GM12878 (cell line): ENCODE data around the gene TBC1D8. TPM values are rescaled to one million over a fixed set of nuclear protein-coding genes. Genes with fewer than 3 reads are reported as not detected.

Experiments used
- ATAC-seq: fragments of 200-7000 bp; cut with Tn5 transposase; 3 replicates; pipeline ENCODE4 v1.9.1; 2020; ENCODE audit warnings: mild to moderate bottlenecking, moderate library complexity
- BruUV-seq: library from RNA; stranded (reverse); fragments of 400-500 nt; replicated peaks from 2 replicates; lab custom pipeline; 2021; lab: Mats Ljungman, UMichigan
- CTCF ChIA-PET: fragments of 300-600 bp; sonication (Branson Sonifier 250); formaldehyde crosslinking; extraction: SDS; loops from one replicate; lab custom pipeline; 2021; ENCODE audit warnings: inconsistent platforms; lab: Yijun Ruan, JAX
- POLR2A ChIA-PET: fragments of 350-600 bp; formaldehyde crosslinking; extraction: SDS; loops from one replicate; lab custom pipeline; 2021; ENCODE audit warnings: inconsistent platforms; lab: Charles Lee
- RAD21 ChIA-PET: fragments of 300-600 bp; sonication (Branson Sonifier 250); formaldehyde crosslinking; loops from one replicate; lab custom pipeline; 2023; ENCODE audit warnings: antibody characterized with exemption; ENCODE audit not compliant: unreplicated experiment; lab: Charles Lee
- SMC1A ChIA-PET: fragments of 300-600 bp; sonication (Branson Sonifier 250); formaldehyde crosslinking; loops from one replicate; lab custom pipeline; 2023; ENCODE audit not compliant: unreplicated experiment, uncharacterized antibody; lab: Charles Lee
- DNase-seq: peaks from one replicate; pipeline ENCODE4 v3.0.0-alpha.2; 2011; ENCODE audit warnings: low read depth, low spot score
- FAIRE-seq: peaks from 3 replicates; lab custom pipeline; 2011; peaks lifted over from hg19 to GRCh38; lab: Jason Lieb, UNC
- H2AFZ ChIP-seq: 2 replicates; pipeline ENCODE4 v1.6.0; 2011; ENCODE audit warnings: low read depth, low read length, control low read depth; ENCODE audit not compliant: control insufficient read depth
- H3K27ac ChIP-seq: 2 replicates; pipeline ENCODE4 v1.5.1; 2011; ENCODE audit warnings: control low read depth; ENCODE audit not compliant: control insufficient read depth, insufficient read depth
- H3K27me3 ChIP-seq, 2 experiments: replicated peaks in 1 of 2; 2 replicates each; pipeline versions ENCODE4 v1.6.0 to v1.6.1; 2011; ENCODE audit warnings: low read length in 1 of 2; ENCODE audit not compliant: control insufficient read depth in 2 of 2, insufficient read depth in 2 of 2
- H3K36me3 ChIP-seq, 2 experiments: 2 replicates each; pipeline ENCODE4 v1.5.1; 2011; ENCODE audit warnings: low read length in 1 of 2; ENCODE audit not compliant: control insufficient read depth in 2 of 2, insufficient read depth in 2 of 2
- H3K4me1 ChIP-seq: 2 replicates; pipeline ENCODE4 v1.6.1; 2011; ENCODE audit warnings: mild to moderate bottlenecking, low read length, moderate library complexity, mixed read lengths; ENCODE audit not compliant: control insufficient read depth, insufficient read depth
- H3K4me2 ChIP-seq: 2 replicates; pipeline ENCODE4 v1.6.0; 2011; ENCODE audit warnings: control low read depth; ENCODE audit not compliant: control insufficient read depth, insufficient read depth
- H3K4me3 ChIP-seq: fragments of 200-600 bp; sonication (generic); 2 replicates; pipeline ENCODE4 v1.5.1; 2016
- H3K79me2 ChIP-seq: 2 replicates; pipeline ENCODE4 v1.6.0; 2011; ENCODE audit warnings: low read length; ENCODE audit not compliant: control insufficient read depth, insufficient read depth
- H3K9ac ChIP-seq: 2 replicates; pipeline ENCODE4 v1.8.0; 2011; ENCODE audit warnings: low read length, control low read depth, mixed read lengths; ENCODE audit not compliant: control insufficient read depth, insufficient read depth
- H3K9me3 ChIP-seq: replicated peaks from 3 replicates; pipeline ENCODE4 v1.5.1; 2011; ENCODE audit warnings: mild to moderate bottlenecking, low read length; ENCODE audit not compliant: control insufficient read depth, insufficient read depth
- H4K20me1 ChIP-seq: 2 replicates; pipeline ENCODE4 v1.6.0; 2011; ENCODE audit not compliant: control insufficient read depth, insufficient read depth
- BMI1 ChIP-seq: fragments of 450-650 bp; IDR thresholded peaks from 2 replicates; pipeline ENCODE4 v1.6.1; 2016; ENCODE audit warnings: mild to moderate bottlenecking, moderate library complexity, borderline replicate concordance
- CBX5 ChIP-seq: sonication (generic); IDR thresholded peaks from 2 replicates; pipeline ENCODE4 v1.6.1; 2016; ENCODE audit warnings: low read depth, moderate library complexity, mild to moderate bottlenecking, inconsistent platforms
- CHD1 ChIP-seq: IDR thresholded peaks from 2 replicates; pipeline ENCODE4 v1.6.1; 2012; ENCODE audit warnings: low read depth, low read length, improper control_type of control experiment
- CREM ChIP-seq: IDR thresholded peaks from 2 replicates; pipeline ENCODE4 v1.6.1; 2014; ENCODE audit warnings: antibody characterized with exemption, low read depth
- FOXK2 ChIP-seq: fragments of 450-650 bp; IDR thresholded peaks from 2 replicates; pipeline ENCODE4 v1.6.1; 2017; ENCODE audit warnings: mild to moderate bottlenecking, moderate library complexity
- POLR2AphosphoS2 ChIP-seq: IDR thresholded peaks from 2 replicates; pipeline ENCODE4 v1.6.1; 2011; ENCODE audit warnings: low read depth, mild to moderate bottlenecking, low read length, improper control_type of control experiment, moderate library complexity
- SREBF1 ChIP-seq: IDR thresholded peaks from 2 replicates; pipeline ENCODE4 v1.6.1; 2012; ENCODE audit warnings: mild to moderate bottlenecking, low read length
- WRNIP1 ChIP-seq: IDR thresholded peaks from 2 replicates; pipeline ENCODE4 v1.6.1; 2011; ENCODE audit warnings: low read depth, low read length, improper control_type of control experiment, borderline replicate concordance
- WGBS: methylation state at CpG from one replicate; pipeline ENCODE4 v1.1.6; 2016; ENCODE audit warnings: low lambda C conversion rate; ENCODE audit not compliant: insufficient replicate concordance, insufficient coverage; ENCODE audit errors: missing lambda C conversion rate; 5-methylcytosine and 5-hydroxymethylcytosine counted together
- in situ Hi-C: fragments of 300-500 bp; cut with MboI; formaldehyde crosslinking; loops from 9 replicates; pipeline ENCODE4 v1.14.3; 2018; ENCODE audit warnings: mixed read lengths
- intact Hi-C: fragments of 100-400 bp; cut with micrococcal nuclease; formaldehyde crosslinking; loops from one replicate; pipeline ENCODE4 v1.14.2; 2022; ENCODE audit not compliant: unreplicated experiment
- polyA plus RNA-seq, 11 experiments: library from polyadenylated mRNA; depleted of rRNA in 4 of 11; unstranded in 6 of 11; stranded (reverse) in 5 of 11; fragments of >200 nt; fragmentation: Nextera tagmentation in 4 of 11; fragmentation: Illumina TruSeq in 1 of 11; extraction: Ambion mirVana in 4 of 11; extraction: Trizol in 1 of 11; gene quantifications; 1 replicate in 1 of 11; 2 replicates in 10 of 11; pipeline versions ENCODE4 v1.2.1 to v1.2.3, GENCODE V29; 2011 to 2016; ENCODE audit warnings: inconsistent platforms in 2 of 11, missing spikeins in 2 of 11, low read depth in 1 of 11
- total RNA-seq, 4 experiments: library from RNA; depleted of rRNA in 3 of 4; stranded (reverse); fragments of >200 nt in 3 of 4; fragmentation: Illumina TruSeq in 1 of 4; extraction: Trizol in 1 of 4; gene quantifications; 2 replicates each; pipeline versions ENCODE4 v1.2.1 to v1.2.3, GENCODE V29; 2013 to 2021
- TF ChIP-seq, protein P1 (sequence below): fragments of 450-650 bp; IDR thresholded peaks from 2 replicates; pipeline ENCODE4 v1.6.1; 2016; ENCODE audit warnings: mild to moderate bottlenecking, moderate library complexity, borderline replicate concordance
- TF ChIP-seq, protein P2 (sequence below): fragments of 450-650 bp; IDR thresholded peaks from 2 replicates; pipeline ENCODE4 v1.6.1; 2017; ENCODE audit warnings: low read depth, mild to moderate bottlenecking, moderate library complexity
- TF ChIP-seq, protein P3 (sequence below): IDR thresholded peaks from 2 replicates; pipeline ENCODE4 v1.6.1; 2012; ENCODE audit warnings: low read depth, low read length, improper control_type of control experiment
- TF ChIP-seq, protein P4 (sequence below): fragments of 450-650 bp; IDR thresholded peaks from 2 replicates; pipeline ENCODE4 v1.6.1; 2017; ENCODE audit warnings: antibody characterized with exemption, mild to moderate bottlenecking, moderate library complexity
- TF ChIP-seq, protein P5 (sequence below): IDR thresholded peaks from 2 replicates; pipeline ENCODE4 v1.6.1; 2012; ENCODE audit warnings: low read length, inconsistent platforms

TBC1D8 gene
- total and polyA plus RNA-seq, 10 of the 15 experiments (the other 5 are each of a cell fraction or from before 2014, with no cell fraction given), result 0.80 to 4.9 (median 4.4) TPM

DNA sequence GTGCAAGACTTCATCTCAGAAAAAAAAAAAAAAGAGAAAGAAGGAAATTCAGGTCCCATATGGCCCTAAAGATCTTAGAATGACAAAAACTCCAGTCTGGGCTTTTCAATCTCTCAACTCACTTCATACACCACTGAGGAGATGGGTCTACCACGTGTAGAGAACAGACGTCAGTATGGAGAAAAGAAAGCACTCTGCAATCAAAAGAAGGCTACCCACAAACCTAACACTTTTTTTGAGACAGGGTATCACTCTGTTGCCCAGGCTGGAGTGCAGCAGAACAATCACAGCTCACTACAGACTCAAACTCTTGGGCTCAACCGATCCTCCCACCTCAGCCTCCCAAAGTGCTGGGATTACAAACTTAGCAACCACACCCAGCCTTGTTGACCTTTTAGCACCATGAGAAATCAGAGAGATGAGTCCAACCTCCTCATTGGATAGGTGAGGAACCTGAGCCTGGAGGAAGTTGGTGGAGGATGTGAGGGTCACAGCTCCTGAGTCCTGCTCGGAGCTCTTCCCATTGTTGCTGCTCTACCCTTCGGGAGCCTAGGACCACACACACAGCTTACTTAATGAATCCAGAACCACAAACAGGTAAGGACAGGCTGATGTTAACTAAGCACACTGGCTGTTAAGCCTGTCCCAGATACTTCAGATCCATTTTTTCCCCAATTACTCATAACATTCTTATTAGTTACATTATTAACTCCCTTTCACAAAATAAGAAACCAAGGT, 23.7 kb downstream of the TBC1D8 start:
- Histone ChIP-seq H2AFZ (no peak overlapping the region), H3K4me3 (no peak overlapping the region), H3K9me3 (no peaks in the 10 kb centered on the region), H3K79me2 (no peaks in the 10 kb centered on the region), H4K20me1 (no peaks in the 10 kb centered on the region), H3K4me1 (peaks cover 3% of the 10 kb centered on the region; the same call in 1 of the 2 replicates), H3K36me3 (no peaks in the 10 kb centered on the region), H3K27ac (no peak overlapping the region), H3K9ac (no peak overlapping the region), H3K27me3 (no peaks in the 10 kb centered on the region), H3K4me2 (no peak overlapping the region)
- in situ Hi-C loops, result no loop called here
- WGBS, result 35% methylated on average over 5 of the region's 5 CpGs
- BruUV-seq, result no TSS peak
- intact Hi-C loops, result no loop called here
- ChIA-PET RAD21 (no interaction called here), CTCF (interaction anchor here (1.1 kb wide), 1 partner anchor 90 kb away, joined by 4 read pairs; no protein-coding TSS in a partner anchor), POLR2A (interaction anchor here (0.6 kb wide), 1 partner anchor 393 kb away, joined by 6 read pairs; no protein-coding TSS in a partner anchor), SMC1A (no interaction called here)
- FAIRE-seq, result no peak
- no peak for ATAC-seq
- no peak for DNase-seq
- TF ChIP-seq CBX5 (no peak), BMI1 (no peak), CHD1 (no peak), CREM (no peak), SREBF1 (no peak), FOXK2 (no peak), WRNIP1 (no peak), POLR2AphosphoS2 (no peak)
- TF ChIP-seq, protein P1, sequence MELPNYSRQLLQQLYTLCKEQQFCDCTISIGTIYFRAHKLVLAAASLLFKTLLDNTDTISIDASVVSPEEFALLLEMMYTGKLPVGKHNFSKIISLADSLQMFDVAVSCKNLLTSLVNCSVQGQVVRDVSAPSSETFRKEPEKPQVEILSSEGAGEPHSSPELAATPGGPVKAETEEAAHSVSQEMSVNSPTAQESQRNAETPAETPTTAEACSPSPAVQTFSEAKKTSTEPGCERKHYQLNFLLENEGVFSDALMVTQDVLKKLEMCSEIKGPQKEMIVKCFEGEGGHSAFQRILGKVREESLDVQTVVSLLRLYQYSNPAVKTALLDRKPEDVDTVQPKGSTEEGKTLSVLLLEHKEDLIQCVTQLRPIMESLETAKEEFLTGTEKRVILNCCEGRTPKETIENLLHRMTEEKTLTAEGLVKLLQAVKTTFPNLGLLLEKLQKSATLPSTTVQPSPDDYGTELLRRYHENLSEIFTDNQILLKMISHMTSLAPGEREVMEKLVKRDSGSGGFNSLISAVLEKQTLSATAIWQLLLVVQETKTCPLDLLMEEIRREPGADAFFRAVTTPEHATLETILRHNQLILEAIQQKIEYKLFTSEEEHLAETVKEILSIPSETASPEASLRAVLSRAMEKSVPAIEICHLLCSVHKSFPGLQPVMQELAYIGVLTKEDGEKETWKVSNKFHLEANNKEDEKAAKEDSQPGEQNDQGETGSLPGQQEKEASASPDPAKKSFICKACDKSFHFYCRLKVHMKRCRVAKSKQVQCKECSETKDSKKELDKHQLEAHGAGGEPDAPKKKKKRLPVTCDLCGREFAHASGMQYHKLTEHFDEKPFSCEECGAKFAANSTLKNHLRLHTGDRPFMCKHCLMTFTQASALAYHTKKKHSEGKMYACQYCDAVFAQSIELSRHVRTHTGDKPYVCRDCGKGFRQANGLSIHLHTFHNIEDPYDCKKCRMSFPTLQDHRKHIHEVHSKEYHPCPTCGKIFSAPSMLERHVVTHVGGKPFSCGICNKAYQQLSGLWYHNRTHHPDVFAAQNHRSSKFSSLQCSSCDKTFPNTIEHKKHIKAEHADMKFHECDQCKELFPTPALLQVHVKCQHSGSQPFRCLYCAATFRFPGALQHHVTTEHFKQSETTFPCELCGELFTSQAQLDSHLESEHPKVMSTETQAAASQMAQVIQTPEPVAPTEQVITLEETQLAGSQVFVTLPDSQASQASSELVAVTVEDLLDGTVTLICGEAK, result no peak
- TF ChIP-seq, protein P2, sequence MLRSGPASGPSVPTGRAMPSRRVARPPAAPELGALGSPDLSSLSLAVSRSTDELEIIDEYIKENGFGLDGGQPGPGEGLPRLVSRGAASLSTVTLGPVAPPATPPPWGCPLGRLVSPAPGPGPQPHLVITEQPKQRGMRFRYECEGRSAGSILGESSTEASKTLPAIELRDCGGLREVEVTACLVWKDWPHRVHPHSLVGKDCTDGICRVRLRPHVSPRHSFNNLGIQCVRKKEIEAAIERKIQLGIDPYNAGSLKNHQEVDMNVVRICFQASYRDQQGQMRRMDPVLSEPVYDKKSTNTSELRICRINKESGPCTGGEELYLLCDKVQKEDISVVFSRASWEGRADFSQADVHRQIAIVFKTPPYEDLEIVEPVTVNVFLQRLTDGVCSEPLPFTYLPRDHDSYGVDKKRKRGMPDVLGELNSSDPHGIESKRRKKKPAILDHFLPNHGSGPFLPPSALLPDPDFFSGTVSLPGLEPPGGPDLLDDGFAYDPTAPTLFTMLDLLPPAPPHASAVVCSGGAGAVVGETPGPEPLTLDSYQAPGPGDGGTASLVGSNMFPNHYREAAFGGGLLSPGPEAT, result no peak
- TF ChIP-seq, protein P3, sequence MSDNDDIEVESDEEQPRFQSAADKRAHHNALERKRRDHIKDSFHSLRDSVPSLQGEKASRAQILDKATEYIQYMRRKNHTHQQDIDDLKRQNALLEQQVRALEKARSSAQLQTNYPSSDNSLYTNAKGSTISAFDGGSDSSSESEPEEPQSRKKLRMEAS, result no peak
- TF ChIP-seq, protein P4, sequence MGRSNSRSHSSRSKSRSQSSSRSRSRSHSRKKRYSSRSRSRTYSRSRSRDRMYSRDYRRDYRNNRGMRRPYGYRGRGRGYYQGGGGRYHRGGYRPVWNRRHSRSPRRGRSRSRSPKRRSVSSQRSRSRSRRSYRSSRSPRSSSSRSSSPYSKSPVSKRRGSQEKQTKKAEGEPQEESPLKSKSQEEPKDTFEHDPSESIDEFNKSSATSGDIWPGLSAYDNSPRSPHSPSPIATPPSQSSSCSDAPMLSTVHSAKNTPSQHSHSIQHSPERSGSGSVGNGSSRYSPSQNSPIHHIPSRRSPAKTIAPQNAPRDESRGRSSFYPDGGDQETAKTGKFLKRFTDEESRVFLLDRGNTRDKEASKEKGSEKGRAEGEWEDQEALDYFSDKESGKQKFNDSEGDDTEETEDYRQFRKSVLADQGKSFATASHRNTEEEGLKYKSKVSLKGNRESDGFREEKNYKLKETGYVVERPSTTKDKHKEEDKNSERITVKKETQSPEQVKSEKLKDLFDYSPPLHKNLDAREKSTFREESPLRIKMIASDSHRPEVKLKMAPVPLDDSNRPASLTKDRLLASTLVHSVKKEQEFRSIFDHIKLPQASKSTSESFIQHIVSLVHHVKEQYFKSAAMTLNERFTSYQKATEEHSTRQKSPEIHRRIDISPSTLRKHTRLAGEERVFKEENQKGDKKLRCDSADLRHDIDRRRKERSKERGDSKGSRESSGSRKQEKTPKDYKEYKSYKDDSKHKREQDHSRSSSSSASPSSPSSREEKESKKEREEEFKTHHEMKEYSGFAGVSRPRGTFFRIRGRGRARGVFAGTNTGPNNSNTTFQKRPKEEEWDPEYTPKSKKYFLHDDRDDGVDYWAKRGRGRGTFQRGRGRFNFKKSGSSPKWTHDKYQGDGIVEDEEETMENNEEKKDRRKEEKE, result no peak
- TF ChIP-seq, protein P5, sequence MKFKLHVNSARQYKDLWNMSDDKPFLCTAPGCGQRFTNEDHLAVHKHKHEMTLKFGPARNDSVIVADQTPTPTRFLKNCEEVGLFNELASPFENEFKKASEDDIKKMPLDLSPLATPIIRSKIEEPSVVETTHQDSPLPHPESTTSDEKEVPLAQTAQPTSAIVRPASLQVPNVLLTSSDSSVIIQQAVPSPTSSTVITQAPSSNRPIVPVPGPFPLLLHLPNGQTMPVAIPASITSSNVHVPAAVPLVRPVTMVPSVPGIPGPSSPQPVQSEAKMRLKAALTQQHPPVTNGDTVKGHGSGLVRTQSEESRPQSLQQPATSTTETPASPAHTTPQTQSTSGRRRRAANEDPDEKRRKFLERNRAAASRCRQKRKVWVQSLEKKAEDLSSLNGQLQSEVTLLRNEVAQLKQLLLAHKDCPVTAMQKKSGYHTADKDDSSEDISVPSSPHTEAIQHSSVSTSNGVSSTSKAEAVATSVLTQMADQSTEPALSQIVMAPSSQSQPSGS, result no peak
